NCI-H2196 (cell line): Measurements from ENCODE around the gene ARHGAP42.
"Not testable (repeated sequence)": the region's sequence is repeated elsewhere in the genome, so short reads cannot be mapped to it uniquely, and the experiment has no call there.

Experiments used
- DNase-seq: peaks from one replicate; lab custom pipeline; 2025; ENCODE audit not compliant: unreplicated experiment; lab: John Stamatoyannopoulos, UW

The ARHGAP42 gene

DNA sequence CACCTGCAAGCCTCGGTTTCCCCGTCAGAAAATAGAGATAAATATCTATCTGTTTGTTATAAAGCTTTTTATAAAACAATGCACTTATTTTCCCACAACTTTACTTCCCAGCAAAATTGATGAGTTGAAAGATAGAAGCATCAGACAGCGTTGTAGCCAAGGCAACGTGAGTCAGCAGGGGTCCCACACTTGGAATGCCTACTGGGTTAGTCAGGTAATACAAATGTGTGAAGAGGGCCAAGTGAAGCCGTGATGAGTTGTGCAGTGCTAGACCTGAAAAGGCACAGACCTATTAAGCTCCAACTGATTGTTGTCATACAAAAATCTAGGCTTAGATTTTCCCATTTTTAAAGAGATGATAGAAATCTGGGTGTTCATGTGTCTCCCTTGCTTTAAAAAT is 323.8 kb downstream of the ARHGAP42 start:
- no peak for DNase-seq

DNA sequence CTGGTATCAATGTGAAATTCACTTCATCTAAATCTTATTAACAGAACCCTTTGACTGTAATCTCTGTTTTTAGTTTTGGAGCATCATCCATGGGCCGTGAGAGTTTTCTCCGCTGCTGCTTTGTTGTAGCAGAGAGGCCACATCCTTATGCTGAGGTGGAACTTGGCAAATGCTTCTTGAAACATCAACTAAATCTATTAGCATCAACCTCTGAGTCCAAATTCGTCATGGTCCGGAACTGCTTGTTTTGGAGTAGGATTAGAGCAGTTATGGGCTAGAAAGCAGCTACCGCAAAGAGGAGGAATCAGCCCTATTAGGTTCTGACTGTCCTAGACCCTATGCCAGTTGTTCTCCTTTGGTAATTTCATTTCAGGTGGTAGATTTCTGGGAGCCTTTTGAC is 324.8 kb downstream of the ARHGAP42 start:
- DNase-seq: no peak

DNA sequence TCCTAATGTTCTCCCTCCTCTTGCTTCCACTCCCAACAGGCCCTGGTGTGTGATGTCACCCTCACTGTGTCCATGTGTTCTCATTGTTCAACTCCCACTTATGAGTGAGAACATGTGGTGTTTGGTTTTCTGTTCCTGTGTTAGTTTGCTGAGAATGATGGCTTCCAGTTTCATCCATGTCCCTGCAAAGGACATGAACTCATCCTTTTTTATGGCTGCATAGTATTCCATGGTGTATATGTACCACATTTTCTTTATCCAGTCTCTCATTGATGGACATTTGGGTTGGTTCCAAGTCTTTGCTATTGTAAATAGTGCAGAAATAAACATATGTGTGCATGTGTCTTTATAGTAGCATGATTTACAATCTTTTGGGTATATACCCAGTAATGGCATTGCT is 326.6 kb downstream of the ARHGAP42 start:
- DNase-seq: not testable (repeated sequence)

DNA sequence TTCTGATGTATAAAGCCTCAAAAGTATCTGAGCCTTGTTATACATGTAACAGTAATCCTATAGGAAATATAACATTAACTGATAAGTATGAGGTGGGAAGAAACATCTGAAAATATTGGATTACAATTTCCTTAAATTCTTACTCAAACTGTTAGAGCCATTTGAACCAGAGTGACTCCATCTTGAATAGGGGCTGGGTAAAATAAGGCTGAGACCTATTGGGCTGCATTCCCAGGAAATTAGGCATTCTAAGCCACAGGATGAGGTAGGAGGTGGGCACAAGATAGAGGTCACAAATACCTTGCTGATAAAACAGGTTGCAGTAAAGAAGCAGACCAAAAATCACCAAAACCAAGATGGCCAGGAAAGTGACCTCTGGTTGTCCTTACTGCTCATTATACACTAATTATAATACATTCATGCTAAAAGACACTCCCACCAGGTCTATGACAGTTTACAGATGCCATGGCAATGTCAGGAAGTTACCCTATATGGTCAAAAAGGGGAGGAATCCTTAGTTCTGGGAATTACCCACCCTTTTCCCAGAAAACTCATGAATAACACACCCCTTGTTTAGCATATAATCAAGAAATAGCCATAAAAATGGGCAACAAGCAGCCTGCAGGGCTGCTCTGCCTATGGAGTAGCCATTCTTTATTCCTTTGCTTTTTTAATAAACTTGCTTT is 327.7 kb downstream of the ARHGAP42 start:
- DNase-seq: no peak

DNA sequence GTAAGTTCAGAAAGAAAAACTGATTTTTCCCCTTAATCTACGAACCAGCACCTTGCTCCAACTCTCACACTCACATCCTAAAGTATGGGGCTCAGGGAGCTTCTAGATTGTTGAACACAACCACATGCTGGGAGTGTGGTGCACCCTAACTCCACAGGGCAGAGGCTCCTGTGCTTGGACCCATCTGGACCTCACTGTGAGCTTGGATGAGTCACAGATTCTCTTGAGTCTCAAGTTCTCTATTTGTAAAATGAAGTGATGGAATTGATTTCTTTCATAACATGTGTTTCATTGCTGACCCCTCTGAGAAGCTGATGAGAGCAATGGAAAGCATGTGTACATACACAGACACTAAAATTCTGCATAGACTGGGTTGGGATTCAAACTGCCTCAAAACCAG is 332.8 kb downstream of the ARHGAP42 start:
- DNase-seq: no peak

DNA sequence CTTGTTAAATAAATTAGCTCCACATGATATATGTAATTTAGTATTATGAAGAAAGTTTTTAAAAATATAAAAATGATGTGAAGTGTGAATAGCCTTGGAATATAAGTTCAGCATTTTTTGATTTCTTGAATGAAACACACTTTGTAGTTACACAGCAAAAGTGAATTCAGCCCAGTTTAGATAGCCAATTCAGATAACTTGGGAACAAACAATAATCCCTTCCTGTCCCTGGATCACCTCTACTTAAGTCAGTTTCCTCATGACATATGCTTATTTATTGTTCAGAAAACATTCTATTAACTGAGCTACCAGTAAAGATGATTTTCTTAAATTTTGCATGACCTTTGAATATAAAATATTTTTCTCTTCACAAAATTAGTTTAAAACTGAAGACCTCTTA is 335.2 kb downstream of the ARHGAP42 start:
- no peak for DNase-seq

DNA sequence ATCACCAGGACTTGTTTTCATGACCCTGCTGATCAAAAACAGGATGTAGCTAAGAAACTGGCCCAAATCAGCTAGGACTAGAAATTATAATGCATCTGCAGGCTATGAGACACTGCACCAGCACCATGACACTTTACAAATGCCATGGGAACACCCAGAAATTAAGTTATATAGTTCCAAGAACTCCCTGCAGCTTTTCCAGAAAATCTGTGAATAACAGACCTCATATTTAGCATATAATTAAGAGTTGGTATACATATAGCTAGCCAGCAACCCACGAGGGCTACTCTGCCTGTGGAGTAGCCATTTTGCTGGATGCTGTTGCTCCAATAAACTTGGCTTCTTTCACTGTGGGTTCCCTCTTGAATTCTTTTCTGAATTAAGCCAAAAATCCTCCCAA is 341.6 kb downstream of the ARHGAP42 start:
- DNase-seq: no peak

DNA sequence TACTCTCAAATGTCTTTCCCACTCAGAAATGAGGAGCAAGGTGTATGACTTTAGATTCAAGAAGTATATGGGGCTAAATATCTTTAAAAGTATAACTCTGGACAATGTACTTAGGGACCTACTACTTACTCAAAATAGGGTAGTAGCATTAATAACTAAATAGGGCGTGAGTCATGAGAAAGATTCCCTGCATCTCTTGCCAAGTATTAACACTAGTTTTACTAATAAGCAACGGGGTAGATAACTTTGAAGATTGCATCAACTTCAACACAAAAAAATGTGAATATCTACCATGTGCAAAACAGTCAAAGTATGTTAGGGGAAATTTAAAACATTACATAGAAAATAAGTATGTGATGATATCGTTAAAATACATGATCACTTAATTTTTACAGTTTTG is 342.9 kb downstream of the ARHGAP42 start:
- DNase-seq: no peak

DNA sequence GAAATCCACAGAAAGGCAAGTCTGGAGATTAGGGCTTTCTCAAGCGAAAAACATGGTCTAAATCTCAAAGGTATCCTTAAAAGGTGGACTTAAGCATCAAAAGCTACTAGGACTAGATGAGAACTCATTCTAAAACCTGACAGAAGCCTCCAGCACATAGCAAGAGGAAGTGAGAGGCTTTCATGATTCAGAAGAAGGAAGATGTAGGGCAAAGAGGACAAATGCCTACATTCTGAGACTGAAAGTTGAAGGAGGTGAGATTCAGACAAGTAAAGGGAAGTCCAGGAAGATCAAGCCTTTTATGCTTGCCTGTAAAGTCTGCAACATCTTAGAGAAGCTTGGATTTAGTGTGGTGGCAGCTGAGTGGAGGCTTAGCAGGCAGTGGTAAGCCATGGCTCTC is 343.6 kb downstream of the ARHGAP42 start:
- no peak for DNase-seq

DNA sequence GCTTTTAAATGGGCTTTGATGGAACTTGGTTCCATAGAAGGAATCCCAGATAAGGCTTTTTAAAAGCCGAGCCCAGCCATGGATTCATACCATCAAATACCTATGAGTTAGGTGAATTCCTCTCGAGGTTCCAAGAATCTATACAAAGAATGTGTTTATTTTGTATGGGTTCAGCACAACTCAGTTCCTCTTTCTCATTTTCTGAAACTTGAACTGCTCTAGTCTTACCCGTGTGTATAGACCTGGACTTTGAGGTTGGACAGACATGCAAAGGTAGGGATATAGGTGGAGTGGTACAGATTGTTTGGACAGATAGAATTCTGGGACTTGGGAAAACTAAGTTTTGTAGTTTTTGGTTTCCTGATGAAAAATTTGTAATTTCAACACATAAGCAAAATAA is 344.6 kb downstream of the ARHGAP42 start:
- no peak for DNase-seq

DNA sequence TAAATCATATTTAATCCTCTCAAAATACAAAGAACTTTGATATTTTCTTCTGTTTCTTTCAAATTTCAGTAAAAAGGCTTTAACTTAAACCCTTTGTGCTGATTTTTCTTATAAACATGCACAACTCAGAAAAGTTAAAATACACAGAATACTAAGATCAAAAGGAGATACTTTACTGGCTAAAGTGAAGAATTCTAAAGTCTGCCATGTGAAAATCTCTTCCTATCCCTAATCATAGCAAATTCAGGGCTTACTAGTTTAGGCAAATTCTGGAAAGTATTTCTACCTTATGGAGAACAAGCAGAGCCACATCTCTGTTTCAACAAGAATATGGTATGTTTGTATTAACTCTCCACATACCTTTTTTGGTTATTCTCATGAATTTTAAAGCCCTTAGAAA is 345.9 kb downstream of the ARHGAP42 start:
- no peak for DNase-seq

DNA sequence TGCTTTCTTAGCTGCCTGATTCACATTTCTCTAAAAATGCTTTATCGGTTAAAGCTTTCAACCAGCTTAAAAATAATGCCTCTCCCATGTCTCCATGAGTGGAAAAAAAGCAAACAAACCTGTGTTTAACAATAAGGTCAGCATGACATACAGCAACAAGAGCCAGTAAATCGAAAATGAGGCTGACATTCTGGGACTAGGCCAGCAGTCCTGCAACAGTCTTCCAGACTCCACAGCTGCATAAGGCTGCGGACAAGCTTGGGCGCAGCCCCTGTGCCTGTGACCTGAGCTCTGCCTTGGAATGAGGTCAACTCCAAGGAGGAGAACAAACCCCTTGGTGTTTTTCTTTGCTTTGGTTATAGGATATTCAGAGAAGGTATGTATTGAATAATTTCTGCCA is 347.0 kb downstream of the ARHGAP42 start:
- peak; percentile 33 for DNase-seq

DNA sequence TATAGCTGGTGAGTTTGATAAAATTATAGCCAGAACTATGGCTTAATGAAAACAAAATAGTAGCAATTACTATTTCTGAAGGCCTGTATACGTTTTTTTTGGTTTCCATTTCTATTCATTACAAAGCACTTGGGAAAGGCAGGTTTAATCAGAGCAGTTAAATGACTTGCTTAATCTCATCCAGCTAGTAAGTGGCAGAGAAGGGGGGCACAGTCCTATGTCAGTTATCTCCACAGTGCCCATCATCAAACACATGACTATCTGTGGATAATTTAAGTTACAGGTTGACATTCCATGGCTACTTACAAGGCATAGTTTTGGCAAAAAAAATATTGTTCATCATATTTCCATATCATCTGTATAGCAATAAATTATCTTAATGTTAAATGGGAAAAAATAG is 348.8 kb downstream of the ARHGAP42 start:
- DNase-seq: no peak
